Measurements from ENCODE around the gene CDH16. TPM values are rescaled to one million over a fixed set of nuclear protein-coding genes. Genes with fewer than 3 reads are reported as not detected.
A peak's percentile ranks its signal among the peaks of the same experiment; 100 is the strongest.
"Not testable (repeated sequence)": the region's sequence is repeated elsewhere in the genome, so short reads cannot be mapped to it uniquely, and the experiment has no call there.

The CDH16 gene
- total RNA-seq, 4 donors from 2014 or later: 0.20 to 2.4 (median 1.8) TPM; not detected in 1

DNA sequence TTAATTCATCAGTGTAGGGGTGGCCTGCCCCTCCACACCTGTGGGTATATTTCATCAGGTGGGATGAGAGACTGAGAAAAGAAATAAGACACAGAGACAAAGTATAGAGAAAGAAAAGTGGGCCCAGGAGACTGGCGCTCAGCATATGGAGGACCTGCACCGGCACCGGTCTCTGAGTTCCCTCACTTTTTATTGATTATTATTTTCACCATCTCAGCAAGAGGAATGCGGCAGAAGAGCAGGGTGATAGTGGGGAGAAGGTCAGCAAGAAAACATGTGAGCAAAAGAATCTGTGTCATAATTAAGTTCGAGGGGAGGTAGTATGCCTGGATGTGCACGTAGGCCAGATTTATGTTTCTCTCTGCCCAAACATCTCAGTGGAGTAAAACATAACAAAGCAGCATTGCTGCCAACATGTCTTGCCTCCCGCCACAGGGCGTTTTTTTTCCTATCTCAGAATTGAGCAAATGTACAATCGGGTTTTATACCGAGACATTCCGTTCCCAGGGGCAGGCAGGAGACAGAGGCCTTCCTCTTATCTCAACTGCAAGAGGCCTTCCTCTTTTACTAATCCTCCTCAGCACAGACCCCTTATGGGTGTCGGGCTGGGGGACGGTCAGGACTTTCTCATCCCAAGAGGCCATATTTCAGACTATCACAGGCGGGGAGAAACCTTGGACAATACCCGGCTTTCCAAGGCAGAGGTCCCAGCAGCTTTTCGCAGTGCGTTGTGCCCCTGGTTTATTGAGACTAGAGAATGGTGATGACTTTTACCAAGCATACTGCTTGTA, 36.9 kb upstream of the CDH16 start:
- DNase-seq; H3K4me3 ChIP-seq; intact Hi-C loops (cut with DNase I; ENCODE audit: low total_unique reads); H3K36me3 ChIP-seq; H3K27me3 ChIP-seq; H3K9me3 ChIP-seq: not testable (repeated sequence)
- Histone ChIP-seq H3K4me1 (peaks cover 0 to 68% (median 43%) of the 10 kb centered on the region in 4 donors), H3K27ac (peak overlapping the region; percentile 79 to 83 (median 82))
- 52 to 65% methylated on average over 7 to 17 of the region's 17 CpGs for WGBS, 2 donors (ENCODE audit: low coverage in 1 of 2)
- peak; percentile 15 for TF ChIP-seq POLR2A (IDR thresholded peaks at IDR 0.05)
- peak; percentile 43 for TF ChIP-seq EP300 (IDR thresholded peaks at IDR 0.05; ENCODE audit: low read depth)
- in situ Hi-C loops (cut with MboI; ENCODE audit: low pct_ligation_motif_present in 1 of 4, low pct_unique_long_range_greater_than_20kb in 1 of 4, low sequenced_read_pairs in 3 of 4): loop anchor here in 2 of 4 donors (25.0 kb wide), 2 partner anchors 207 to 432 kb away; partner anchors contain the start of genes B3GNT9 (in 1 of the 2), FBXL8 (in 1 of the 2), HSF4 (in 1 of the 2) and NOL3 (in 1 of the 2)

DNA sequence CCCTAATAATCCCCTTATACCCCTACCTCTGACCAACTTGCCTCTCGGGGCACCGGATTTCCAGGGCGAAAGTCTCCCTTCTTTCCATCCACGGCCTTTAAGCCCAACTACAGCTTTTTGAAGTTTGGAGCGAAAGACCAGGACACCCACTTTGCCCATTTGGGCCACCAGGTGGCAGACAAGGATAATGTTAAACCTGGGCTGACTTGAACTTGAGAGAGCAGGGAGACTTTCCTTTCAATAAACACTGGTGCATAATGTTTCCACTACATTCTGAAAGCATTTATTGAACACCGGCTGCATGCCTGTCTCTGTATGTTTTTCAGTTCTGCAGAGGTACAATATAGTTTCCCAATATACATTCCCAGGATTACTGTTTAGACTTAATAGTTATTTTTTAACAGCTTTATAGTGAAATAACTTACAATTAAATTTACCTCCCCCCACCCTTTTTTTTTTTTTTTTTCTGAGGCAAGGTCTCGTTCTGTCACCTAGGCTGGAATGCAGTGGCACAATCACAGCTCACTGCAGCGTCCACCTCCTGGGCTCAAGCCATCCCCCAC, 35.5 kb upstream of the CDH16 start:
- Histone ChIP-seq H3K9me3 (no peaks in the 10 kb centered on the region), H3K27me3 (peaks cover 9% of the 10 kb centered on the region), H3K4me3 (peak overlapping the region in 1 of 4 donors; percentile 8), H3K36me3 (no peaks in the 10 kb centered on the region), H3K27ac (peak overlapping the region; percentile 79 to 83 (median 82)), H3K4me1 (peaks cover 0 to 61% (median 31%) of the 10 kb centered on the region in 4 donors)
- in situ Hi-C loops (cut with MboI; ENCODE audit: low pct_ligation_motif_present in 1 of 4, low pct_unique_long_range_greater_than_20kb in 1 of 4, low sequenced_read_pairs in 3 of 4): loop anchor here in 2 of 4 donors (25.0 kb wide), 2 partner anchors 208 to 433 kb away; partner anchors contain the start of genes B3GNT9 (in 1 of the 2), FBXL8 (in 1 of the 2), HSF4 (in 1 of the 2) and NOL3 (in 1 of the 2)
- no peak for TF ChIP-seq POLR2AphosphoS5 (IDR thresholded peaks at IDR 0.05)
- TF ChIP-seq, protein P1, sequence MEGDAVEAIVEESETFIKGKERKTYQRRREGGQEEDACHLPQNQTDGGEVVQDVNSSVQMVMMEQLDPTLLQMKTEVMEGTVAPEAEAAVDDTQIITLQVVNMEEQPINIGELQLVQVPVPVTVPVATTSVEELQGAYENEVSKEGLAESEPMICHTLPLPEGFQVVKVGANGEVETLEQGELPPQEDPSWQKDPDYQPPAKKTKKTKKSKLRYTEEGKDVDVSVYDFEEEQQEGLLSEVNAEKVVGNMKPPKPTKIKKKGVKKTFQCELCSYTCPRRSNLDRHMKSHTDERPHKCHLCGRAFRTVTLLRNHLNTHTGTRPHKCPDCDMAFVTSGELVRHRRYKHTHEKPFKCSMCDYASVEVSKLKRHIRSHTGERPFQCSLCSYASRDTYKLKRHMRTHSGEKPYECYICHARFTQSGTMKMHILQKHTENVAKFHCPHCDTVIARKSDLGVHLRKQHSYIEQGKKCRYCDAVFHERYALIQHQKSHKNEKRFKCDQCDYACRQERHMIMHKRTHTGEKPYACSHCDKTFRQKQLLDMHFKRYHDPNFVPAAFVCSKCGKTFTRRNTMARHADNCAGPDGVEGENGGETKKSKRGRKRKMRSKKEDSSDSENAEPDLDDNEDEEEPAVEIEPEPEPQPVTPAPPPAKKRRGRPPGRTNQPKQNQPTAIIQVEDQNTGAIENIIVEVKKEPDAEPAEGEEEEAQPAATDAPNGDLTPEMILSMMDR (IDR thresholded peaks at IDR 0.05): peak; percentile 70 to 93 (median 78)
- intact Hi-C loops (cut with DNase I; ENCODE audit: low total_unique reads): no loop called here
- WGBS, 2 donors (ENCODE audit: low coverage in 1 of 2): 12 to 15% methylated on average over 6 to 8 of the region's 8 CpGs
- peak; percentile 89 for DNase-seq

- Histone ChIP-seq H3K36me3 (no peaks in the 10 kb centered on the region), H3K9me3 (no peaks in the 10 kb centered on the region), H3K27me3 (peaks cover 13% of the 10 kb centered on the region), H3K4me1 (peaks cover 5 to 62% (median 34%) of the 10 kb centered on the region in 4 donors), H3K4me3 (peak overlapping the region in 1 of 4 donors; percentile 8), H3K27ac (peak overlapping the region; percentile 71 to 83 (median 80))
- in situ Hi-C loops (cut with MboI; ENCODE audit: low pct_ligation_motif_present in 1 of 4, low pct_unique_long_range_greater_than_20kb in 1 of 4, low sequenced_read_pairs in 3 of 4): loop anchor here in 2 of 4 donors (25.0 kb wide), 2 partner anchors 209 to 434 kb away; partner anchors contain the start of genes B3GNT9 (in 1 of the 2), FBXL8 (in 1 of the 2), HSF4 (in 1 of the 2) and NOL3 (in 1 of the 2)
- DNase-seq: peak; percentile 83
- peak; percentile 23 to 76 (median 68) for TF ChIP-seq POLR2AphosphoS5 (IDR thresholded peaks at IDR 0.05)
- peak; percentile 60 for TF ChIP-seq POLR2A (IDR thresholded peaks at IDR 0.05)
- TF ChIP-seq EP300 (IDR thresholded peaks at IDR 0.05; ENCODE audit: low read depth): no peak
- intact Hi-C loops (cut with DNase I; ENCODE audit: low total_unique reads): no loop called here
- 49 to 55% methylated on average over 4 to 10 of the region's 10 CpGs for WGBS, 2 donors (ENCODE audit: low coverage in 1 of 2)
Measured at GRCh38 chr16:66953462-66954096, 34.9 kb upstream of the CDH16 start.

GRCh38 chr16:66952430-66953110, 33.9 kb upstream of the CDH16 start:
- no peaks in the 10 kb centered on the region for H3K36me3 ChIP-seq
- peaks cover 13% of the 10 kb centered on the region for H3K27me3 ChIP-seq
- H3K9me3 ChIP-seq: no peaks in the 10 kb centered on the region
- TF ChIP-seq POLR2A (IDR thresholded peaks at IDR 0.05) (no peak), POLR2AphosphoS5 (IDR thresholded peaks at IDR 0.05) (no peak), EP300 (IDR thresholded peaks at IDR 0.05; ENCODE audit: low read depth) (no peak)
- TF ChIP-seq, protein P1 (IDR thresholded peaks at IDR 0.05): no peak
- WGBS, 2 donors (ENCODE audit: low coverage in 1 of 2): 85 to 100% methylated on average over 2 to 7 of the region's 7 CpGs
- H3K4me3 ChIP-seq: no peak overlapping the region
- intact Hi-C loops (cut with DNase I; ENCODE audit: low total_unique reads): no loop called here
- H3K4me1 ChIP-seq: peaks cover 11 to 61% (median 42%) of the 10 kb centered on the region in 4 donors
- DNase-seq: no peak
- in situ Hi-C loops (cut with MboI; ENCODE audit: low pct_ligation_motif_present in 1 of 4, low pct_unique_long_range_greater_than_20kb in 1 of 4, low sequenced_read_pairs in 3 of 4): loop anchor here in 2 of 4 donors (25.0 kb wide), 2 partner anchors 210 to 435 kb away; partner anchors contain the start of genes B3GNT9 (in 1 of the 2), FBXL8 (in 1 of the 2), HSF4 (in 1 of the 2) and NOL3 (in 1 of the 2)
- peak overlapping the region; percentile 71 to 83 (median 80) for H3K27ac ChIP-seq
